GM12872 (cell line): ENCODE results near the gene KCNA1.

Experiments used
- CTCF ChIP-seq: IDR thresholded peaks from 3 replicates; pipeline ENCODE4 v1.5.1; 2011; ENCODE audit warnings: low read depth, mild to moderate bottlenecking, low read length, moderate library complexity; ENCODE audit not compliant: insufficient read depth

KCNA1 gene

DNA sequence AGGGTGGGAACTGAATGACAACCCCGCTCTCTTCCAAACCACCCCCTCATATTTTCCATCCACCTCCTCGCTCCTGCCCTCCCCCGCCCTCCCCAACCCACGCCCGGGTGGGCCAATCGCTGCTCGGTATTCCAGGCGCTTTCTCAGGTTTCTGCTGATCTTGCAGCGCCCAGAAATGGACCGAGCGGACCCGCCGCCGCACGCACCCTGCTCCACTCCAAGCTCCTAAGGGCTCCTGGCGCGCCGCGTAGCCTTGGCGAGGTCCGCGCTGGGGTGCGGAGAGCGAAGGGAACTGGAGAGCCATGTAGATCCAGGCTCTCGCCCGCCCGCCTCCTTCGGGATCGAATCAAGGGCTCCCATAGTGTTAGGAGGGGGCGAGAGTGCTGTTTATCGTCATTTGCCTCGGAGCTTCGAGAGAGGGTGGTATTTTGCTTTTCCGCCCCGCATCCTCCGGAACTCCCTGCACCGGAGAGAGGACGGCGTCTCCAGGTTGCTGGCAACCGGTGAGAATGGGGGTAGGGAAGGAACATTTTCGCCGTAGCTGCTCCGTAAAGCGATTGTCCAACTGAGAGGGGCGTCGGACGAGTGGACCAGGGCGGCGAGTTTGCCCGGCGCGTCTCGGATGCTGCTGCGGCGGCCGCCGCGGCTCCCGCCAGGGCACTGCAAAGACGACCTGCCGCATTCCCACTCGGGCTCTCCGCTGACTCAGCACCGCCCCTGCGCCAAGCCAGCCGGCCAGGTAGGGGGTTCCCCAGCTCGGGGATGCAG lies at the start of gene KCNA1:
Gene KCNA1 (plus strand): TSS at position 172 of the 768 bp plus-strand sequence. CDS start 1,474 bp downstream, outside the sequence.
- TF ChIP-seq CTCF, result no peak

DNA sequence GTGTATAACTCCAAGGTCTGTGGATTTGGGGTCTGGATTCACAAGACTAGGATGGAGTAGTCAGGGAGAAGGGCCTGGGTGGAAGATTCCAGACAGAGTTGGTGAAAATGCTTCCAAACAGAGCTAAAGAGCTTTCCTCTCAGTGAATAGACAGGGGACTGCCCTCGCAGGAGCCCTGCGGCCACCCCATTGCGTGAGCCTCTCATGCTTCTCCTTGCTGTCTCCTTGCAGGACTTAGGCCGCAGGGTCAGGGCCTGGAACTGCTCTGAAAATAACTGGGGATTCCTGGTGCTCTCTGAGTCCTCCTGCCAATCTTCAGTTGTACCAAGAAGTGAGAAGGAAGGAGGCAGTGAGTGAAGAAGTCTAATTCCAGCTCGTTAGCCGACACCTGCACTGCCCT lies 49.0 kb upstream of the KCNA1 start:
- no peak for TF ChIP-seq CTCF

DNA sequence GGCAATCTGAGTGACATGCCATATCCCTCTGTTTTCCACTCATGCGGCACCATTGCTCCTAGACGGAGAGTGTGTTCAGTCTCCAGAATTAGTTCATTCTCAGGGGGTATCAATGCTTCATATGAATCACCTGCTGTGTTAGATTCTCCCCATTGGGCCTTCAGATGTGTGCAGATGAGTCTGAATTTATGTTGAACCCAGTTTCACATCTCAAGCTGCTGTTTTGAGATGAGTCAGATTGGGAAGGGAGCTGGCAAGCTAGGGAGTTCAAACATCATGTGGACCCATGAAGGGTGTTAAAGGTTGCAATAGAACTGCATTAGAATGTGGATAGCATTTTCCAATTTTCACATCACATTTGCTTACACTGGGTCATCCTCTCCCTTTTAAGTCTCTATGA lies 46.9 kb upstream of the KCNA1 start:
- TF ChIP-seq CTCF, result no peak

GRCh38 chr12:4864575-4864974 lies 45.1 kb upstream of the KCNA1 start:
- no peak for TF ChIP-seq CTCF

- no peak for TF ChIP-seq CTCF
Observed at GRCh38 chr12:4865246-4865645, 44.5 kb upstream of the KCNA1 start.

DNA sequence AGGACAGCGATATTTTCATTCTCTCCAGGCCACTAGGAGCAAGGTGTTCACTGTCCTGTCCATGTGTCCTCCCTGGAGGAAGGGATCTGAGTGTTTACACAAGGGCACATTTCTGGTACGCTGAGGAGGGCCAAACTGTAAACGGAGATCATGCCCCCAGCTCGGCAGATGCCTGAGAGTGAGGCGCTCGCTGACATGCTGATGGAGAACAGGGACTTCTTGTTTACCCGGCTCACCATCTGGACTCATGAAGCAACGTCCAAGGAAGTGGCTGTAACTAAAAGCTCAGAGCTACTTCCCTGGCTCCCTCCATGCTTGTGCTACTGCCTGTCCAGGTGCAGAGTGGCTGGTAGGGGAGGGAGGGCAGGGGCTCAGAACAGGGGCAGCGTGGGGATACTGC lies 43.4 kb upstream of the KCNA1 start:
- TF ChIP-seq CTCF, result no peak

- no peak for TF ChIP-seq CTCF
Observed at GRCh38 chr12:4867384-4867783, 42.3 kb upstream of the KCNA1 start.
